GM19238 (cell line): Measurements from ENCODE around the gene DLAT.
"Not testable (repeated sequence)": the region's sequence is repeated elsewhere in the genome, so short reads cannot be mapped to it uniquely, and the experiment has no call there.

Source experiments
- DNase-seq: peaks from one replicate; pipeline ENCODE4 v3.0.0; 2011; ENCODE audit warnings: low spot score; ENCODE audit not compliant: insufficient read length

Gene DLAT

DNA sequence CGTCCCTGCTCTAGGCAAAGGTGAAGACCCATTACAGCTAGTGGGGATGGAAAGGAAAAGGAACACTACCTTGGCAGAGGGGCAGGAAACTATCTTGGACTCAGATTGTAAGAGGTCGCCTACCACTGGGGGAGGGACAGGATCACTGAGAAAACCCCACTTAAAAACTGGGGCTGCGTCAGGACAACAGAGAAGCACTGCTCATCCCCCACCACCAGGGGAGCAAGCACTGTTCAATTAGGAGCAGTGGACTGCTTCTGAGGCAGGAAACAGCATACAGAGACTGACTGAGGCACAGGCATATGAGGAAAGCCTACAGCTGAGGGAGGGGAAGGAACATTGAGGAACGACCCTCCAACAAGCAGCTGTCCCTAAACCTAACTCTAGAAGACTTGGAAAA is 20.8 kb upstream of the DLAT start:
- peak; percentile 45 for DNase-seq

DNA sequence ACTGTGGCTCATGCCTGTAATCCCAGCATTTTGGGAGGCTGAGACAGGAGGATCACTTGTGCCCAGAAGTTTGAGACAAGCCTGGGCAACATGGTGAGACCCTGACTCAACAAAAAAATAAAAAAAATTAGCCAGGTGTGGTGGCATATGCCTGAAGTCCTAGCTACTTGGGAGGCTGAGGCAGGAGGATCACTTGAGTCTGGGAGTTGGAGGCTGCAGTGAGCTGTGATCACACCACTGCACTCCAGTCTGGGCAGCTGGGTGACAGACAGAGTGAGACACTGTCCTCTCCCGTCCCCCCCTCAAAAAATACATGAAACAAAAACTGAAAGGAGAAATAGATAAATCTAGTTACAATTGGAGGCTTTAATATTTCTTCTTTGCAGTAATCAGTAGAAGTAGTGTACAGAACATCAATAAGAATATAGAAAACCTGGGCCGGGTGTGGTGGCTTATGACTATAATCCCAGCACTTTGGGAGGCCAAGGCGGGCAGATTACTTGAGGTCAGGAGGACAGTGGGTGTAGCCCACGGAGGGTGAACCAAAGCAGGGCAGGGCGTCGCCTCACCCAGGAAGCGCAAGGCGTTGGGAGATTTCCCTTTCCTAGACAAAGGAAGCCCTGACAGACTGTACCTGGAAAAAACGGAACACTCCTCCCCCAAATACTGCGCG is 19.6 kb upstream of the DLAT start:
- no peak for DNase-seq

DNA sequence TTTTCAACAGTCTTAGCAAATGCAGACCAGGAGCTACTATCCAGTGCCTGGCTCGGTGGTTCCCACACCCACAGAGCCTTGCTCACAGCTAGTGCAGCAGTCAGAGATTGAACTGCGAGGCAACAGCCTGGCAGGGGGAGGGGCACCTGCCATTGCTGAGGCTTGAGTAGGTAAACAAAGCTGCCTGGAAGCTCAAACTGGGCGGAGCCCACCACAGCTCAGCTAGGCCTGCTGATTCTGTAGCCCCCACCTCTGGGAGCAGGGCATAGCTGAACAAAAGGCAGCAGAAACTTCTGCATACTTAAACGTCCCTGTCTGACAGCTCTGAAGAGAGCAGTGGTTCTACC is 19.1 kb upstream of the DLAT start:
- DNase-seq: not testable (repeated sequence)

DNA sequence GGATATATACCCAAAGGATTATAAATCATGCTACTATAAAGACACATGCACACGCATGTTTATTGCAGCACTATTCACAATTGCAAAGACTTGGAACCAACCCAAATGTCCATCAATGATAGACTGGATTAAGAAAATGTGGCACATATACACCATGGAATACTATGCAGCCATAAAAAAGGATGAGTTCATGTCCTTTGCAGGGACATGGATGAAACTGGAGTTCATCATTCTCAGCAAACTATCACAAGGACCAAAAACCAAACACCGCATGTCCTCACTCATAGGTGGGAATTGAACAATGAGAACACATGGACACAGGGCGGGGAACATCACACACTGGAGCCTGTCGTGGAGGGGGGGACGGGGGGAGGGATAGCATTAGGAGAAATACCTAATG is 13.8 kb upstream of the DLAT start:
- not testable (repeated sequence) for DNase-seq

DNA sequence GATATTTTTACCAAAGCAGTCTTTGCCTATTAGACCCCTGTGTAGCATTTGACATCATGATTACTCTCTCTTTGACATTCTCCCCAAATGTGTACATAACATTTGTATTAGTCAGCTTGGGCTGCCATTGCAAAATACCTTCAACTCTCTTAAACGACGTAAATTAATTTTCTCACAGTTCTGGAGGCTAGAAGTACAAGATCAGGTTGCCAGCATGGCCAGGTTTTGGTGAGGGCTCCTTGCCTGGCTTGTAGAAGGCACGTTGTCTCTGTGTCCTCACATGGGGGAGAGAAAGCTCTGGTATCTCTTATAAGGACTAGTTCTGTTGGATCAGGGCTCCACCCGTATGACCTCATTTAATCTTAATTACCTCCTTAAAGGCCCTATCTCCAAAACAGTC is 12.3 kb upstream of the DLAT start:
- no peak for DNase-seq

DNA sequence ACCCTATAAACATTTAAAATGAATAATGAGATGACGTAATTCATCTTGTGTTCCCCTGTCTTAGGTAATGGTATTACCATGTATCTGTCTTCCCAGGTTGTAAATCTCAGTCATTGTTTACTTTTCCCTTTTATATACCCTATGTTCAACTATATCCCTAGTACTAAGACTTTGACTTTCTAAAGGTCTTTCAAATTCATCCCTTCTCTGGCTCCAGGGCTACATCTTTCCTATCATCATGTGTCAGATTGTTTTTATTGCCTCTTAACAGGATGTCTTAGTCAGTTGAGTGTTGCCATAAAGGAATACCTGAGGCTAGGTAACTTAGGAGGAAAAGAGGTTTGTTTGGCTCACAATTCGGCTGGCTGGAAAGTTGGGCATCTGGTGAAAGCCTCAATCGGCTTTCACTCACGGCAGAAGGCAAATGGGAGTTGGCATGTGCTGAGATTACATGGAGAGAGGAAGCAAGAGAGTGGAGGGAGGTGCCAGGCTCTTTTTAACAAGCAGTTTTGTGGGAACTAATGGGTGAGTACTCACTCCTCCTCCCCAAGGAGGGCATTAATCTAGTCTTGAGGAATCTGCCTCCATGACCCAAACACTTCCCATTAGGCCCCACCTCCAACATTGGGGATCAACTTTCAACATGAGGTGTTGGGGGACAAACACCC is 11.6 kb upstream of the DLAT start:
- DNase-seq: no peak

DNA sequence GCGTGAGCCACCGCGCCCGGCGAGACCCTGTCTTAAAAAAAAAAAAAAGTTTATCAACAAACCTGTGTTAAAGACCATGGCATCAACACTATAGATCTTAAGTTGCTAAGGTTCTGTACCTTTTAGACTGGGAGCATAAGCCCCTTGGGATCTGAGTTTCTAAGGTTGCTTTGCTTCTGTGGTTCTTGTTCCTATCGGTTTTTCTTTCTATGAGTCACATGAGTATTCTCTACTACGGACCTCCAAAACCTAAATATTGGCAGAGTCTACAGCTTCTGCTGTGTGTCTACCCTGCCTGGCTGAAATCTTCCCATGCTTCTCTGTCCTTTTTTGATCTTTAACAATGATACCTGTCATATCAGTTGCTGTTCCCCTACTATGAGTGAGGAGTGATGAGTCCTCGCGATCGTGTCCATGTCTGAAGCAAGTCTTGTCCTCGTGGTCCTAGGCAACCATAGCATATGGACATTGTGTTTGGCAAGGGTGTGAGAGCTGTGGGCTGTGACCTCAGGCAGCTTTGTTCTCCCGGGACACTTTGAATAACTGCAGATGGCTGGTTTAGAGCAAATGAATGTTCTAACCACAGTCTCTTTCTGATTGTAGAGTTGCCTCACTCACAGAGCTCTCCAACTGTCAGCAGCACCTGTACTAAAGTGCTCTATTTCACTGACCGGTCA is 9.0 kb upstream of the DLAT start:
- peak; percentile 18 for DNase-seq

DNA sequence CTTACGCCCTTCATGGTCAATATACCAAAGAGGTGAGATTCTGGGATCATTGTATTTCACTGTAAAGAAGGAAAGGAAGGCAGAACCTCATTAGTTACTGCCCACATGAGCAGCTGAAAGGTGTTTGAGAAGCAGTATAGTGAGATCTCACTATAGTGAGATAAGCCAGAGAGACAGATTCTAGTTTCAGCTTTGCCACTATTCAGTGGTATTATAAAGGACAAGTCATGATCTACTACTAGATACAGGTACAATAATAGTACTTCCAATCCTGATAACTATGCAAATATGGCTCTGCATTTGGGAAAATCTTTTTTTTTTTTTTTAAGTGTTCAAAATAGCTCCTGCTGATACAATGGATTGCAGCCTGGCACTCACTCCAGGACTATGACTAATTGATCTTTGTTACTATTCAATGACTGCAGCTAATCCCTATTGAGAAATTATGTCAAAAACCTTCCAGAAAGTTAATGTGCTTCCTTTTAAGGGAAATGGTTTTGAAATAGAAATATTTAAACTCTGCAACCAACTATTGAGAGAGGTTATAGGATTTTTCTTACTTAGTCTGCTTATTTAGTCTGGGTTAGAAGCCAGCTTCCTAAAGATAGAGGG is 8.3 kb upstream of the DLAT start:
- no peak for DNase-seq

DNA sequence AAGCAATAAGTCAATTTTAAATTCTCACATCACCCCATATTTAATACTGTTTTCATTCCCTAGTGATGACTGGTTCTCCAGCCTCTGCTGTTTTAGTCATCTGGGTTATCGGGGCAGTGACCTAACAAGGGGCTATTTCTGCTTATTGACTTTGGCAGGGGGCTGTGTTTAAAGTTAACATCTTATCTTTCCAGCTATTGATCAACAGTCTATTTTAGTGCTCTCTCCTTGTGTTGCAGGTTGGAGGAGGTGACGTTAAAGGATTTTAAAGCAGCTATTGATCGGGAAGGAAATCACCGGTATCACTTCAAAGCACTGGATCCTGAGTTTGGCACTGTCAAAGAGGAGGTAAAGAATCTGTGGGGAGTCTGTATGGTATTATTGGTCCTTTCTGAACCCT is 7.7 kb upstream of the DLAT start:
- no peak for DNase-seq

DNA sequence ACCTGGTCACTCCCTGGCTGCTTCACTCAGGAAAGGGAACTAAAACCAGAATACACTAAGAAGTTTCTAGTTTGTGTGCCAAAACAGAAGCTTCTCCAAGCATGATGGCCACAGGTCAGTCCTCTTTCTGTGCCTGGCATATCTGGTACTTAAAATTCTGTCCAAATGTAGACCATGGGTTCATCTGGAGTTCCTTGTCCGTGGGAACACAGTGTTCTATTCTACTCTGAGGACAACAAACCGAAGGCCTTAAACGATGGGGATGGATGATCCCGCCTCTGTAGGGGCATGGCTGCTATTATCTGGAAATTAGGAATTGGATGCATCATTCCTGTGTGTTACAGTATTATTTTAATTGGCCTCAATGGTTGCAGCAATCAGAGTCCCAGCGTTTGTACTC is 6.1 kb upstream of the DLAT start:
- DNase-seq: no peak

DNA sequence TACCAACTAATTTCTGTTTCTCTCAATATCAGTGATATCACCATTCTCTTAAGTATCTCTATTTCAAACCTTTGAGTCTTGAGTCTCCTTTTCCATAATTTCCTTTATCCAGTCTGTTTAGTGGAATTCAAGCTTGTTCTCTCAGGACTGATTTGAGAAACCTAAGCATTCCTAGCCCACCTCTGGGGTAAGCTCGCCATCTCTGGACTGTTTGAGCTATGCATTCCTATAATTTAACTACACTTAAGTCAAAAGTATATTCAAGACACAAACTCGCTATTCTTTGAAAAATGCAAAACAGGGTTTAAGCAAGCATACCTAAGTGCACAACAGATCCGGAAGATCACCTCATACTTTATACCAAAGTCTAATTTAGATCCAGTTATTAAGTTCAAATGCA is 2.1 kb upstream of the DLAT start:
- no peak for DNase-seq

DNA sequence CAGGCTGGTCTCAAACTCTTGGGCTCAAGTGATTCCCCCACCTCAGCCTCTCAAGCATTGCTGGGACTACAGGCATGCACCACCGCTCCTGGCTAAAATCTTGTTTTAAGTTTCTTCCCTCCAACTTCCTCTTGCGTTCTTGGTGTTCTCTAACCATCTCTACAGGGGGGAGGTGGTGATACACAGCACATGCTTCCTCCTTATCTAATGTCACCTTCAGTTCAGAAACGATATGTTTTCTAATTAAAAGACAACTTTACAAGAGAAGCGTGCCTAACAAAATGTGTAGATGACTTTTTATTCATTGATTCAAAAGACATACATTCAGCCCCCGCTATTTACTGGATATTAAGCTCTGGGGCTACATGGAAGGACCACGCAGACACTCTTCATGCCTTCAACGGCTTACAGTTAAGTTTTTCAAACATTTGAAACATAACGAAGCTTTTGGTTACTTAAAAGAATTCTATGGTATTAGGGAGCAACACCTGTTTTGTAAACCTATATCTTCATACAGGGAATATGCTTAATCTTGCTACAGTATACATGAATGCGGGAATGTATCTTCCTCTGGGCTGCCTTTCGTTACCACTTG is 933 bp upstream of the DLAT start:
- DNase-seq: peak; percentile 13

DNA sequence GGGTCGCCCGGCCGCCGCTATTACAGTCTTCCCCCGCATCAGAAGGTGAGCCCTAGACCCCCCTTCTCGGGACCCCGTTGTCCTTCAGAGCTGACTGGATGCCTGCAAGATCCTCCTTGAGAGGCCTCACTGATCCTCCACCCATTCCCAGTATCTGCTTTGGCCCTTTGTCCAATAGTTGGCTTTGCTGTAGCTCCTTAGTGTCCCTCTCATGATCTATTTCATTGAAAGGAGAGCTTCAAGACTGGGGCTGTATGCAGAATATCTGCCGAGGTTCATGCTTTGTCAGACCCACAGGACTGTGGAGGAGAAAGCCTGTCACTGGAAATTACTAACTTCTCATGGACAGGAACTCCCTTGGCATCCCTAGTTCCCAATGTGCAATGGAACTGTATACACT is 499 bp downstream of the DLAT start:
- no peak for DNase-seq

DNA sequence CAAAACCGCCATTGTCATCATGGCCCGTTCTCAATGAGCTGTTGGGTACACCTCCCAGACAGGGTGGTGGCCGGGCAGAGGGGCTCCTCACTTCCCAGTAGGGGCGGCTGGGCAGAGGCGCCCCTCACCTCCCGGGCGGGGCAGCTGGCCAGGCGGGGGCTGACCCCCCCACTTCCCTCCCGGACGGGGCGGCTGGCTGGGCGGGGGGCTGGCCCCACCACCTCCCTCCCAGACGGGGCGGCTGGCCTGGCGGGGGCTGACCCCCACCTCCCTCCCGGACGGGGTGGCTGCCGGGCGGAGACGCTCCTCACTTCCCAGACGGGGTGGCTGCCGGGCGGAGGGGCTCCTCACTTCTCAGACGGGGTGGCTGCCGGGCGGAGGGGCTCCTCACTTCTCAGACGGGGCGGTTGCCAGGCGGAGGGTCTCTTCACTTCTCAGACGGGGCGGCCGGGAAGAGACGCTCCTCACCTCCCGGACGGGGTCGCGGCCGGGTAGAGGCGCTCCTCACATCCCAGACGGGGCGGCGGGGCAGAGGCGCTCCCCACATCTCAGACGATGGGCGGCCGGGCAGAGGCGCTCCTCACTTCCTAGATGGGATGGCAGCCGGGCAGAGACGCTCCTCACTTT is 1.7 kb downstream of the DLAT start:
- not testable (repeated sequence) for DNase-seq

DNA sequence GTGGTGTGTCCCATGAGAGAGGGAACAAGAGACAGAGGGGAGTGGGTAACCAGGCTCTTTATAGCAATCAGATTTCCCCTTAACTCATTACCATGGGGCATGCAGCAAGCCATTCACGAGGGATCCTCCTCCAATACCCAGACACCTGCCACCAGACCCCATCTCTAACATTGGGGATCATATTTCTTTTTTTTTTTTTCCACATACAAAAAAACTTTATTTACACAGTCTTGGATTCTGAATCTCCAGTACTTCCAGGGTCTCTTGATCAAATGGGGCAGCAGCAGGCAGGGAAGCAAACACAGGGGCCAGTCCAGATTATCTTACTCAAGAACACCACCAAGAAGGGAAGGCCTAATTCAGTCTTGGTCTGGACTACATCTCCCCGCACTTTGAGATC is 4.3 kb downstream of the DLAT start:
- DNase-seq: no peak

DNA sequence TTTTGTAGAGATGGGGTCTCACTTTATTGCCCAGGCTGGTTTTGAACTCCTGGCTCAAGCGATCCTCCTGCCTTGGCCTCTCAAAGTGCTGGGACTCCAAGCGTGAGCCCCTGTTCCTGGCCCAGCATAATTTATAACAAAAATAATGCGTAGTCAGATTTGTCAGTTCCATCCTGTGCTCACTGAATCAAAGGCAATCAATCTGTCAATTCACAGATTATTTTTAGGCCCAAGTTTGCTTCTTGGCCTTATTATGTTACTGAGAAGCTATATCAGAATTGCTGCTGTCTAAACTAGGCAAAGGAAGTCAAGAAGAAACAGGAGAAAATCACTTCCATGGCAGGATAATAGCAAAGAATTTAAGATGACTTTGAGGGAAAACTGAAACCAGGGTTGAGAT is 8.7 kb downstream of the DLAT start:
- no peak for DNase-seq

DNA sequence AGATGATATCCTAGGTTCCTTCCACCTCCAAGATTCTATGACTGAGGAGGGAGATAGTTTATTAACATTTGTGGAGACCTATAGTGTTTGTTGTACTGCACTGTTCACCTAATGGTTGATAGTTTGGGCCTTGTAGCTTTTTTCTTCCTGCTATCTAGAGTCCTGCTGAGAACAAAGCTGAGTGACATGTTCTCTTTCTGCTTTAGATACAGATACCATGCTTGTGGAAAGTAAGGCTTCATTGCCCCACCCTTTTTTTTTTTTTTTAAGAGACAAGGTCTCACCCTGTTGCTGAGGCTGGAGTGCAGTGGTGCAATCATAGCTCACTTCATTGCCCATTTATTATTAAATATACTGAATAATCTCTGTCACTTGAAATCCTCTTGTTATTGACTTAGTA is 12.3 kb downstream of the DLAT start:
- no peak for DNase-seq

DNA sequence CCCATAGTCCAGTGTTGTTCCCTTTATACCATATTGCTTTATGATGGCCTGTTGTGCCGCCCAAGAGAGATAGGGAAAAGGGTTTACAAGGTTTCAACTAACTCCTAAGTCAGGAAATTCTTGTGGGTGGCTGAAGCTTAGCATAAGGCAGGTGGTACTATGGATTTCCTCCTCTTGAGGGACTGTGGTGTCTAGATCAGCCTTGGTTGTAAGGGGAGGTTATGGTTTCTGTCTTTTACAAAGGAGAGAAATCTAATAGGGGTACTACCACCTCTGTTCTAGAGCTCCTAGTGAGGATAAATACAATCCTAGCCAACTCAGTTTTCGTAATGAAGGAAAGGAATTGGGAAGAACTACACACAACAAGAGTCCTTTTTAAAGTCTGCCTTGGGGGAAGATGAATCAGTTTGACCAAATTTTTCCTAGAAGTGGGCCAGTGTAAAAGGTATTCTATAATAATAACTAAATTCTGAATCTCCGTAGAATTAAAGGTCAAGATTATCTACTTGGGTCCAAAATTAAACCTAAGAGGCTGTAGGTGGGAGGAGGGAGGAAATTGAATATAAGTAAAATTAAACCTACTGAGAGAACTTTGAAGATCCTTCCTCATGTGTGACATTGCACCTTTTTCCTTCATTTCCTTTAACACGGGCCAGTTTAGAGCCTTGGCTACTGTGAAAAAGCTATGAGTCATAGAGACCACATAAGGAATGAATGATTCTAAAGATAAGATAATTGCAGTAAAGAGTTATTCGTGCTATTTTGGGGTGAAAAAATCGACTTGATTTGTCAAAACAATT is 17.2 kb downstream of the DLAT start:
- no peak for DNase-seq

DNA sequence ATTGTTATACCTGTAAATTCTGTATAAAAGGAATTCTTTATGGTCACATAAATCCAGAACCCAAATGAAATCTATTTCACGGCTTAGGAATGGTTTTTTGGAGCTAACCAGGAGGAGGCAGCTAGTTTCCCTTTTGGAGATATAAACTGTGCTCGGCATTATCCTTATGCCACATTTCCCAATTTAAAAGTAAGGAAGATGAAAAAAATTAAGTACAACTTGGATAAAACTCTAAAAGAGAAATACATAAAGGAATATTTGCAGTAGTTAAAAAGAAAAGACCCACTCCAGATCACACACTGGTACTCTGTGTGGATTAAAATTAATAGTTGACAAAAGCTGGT is 17.7 kb downstream of the DLAT start:
- DNase-seq: no peak

DNA sequence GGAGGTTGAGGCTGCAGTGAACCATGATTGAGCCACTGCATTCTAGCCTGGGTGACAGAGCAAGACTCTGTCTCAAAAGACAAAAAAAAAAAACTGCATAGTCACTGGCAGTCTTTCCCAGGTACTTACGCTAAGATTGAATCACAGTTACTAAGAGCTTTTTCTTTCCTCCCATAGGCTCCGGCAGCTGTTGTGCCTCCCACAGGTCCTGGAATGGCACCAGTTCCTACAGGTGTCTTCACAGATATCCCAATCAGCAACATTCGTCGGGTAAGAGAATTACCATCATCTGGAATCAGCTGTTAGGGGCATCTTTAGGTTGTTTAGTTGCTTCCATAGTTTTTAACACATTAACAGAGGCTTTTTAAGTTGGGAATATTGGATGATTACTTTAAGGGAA is 19.8 kb downstream of the DLAT start:
- no peak for DNase-seq

DNA sequence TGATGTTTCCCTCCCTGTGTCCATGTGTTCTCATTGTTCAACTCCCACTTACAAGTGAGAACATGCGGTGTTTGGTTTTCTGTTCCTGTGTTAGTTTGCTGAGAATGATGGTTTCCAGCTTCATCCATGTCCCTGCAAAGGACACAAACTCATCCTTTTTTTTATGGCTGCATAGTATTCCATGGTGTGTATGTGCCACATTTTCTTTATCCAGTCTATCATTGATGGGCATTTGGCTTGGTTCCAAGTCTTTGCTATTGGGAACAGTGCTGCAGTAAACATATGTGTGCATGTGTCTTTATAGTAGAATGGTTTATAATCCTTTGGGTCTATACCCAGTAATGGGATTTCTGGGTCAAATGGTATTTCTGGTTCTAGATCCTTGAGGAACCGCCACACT is 21.4 kb downstream of the DLAT start:
- not testable (repeated sequence) for DNase-seq
